IMR-90 (cell line): ENCODE results near the gene NOL9. TPM values are rescaled to one million over a fixed set of nuclear protein-coding genes. Genes with fewer than 3 reads are reported as not detected.
A peak's percentile ranks its signal among the peaks of the same experiment; 100 is the strongest.

ENCODE experiments used
- ATAC-seq: fragments of 200-7000 bp; cut with Tn5 transposase; 2 replicates; pipeline ENCODE4 v1.9.1; 2020; ENCODE audit warnings: low read depth, mild to moderate bottlenecking, moderate library complexity
- BruUV-seq: library from RNA; stranded (reverse); fragments of 400-500 nt; replicated peaks from 2 replicates; lab custom pipeline; 2021; lab: Mats Ljungman, UMichigan
- CTCF ChIA-PET: fragments of 300-600 bp; formaldehyde crosslinking; extraction: SDS; loops from one replicate; lab custom pipeline; 2021; ENCODE audit warnings: antibody characterized with exemption; lab: Yijun Ruan, JAX
- POLR2A ChIA-PET: fragments of 300-600 bp; sonication (Branson Sonifier 250); formaldehyde crosslinking; loops from one replicate; lab custom pipeline; 2022; ENCODE audit warnings: antibody characterized with exemption; ENCODE audit not compliant: unreplicated experiment; lab: Charles Lee
- DNase-seq: peaks from one replicate; pipeline ENCODE4 v3.0.0; 2013
- H2AFZ ChIP-seq: replicated peaks from 2 replicates; pipeline ENCODE3; 2013; ENCODE audit warnings: low read length, mild to moderate bottlenecking; ENCODE audit not compliant: poor library complexity
- H2AK5ac ChIP-seq: 2 replicates; pipeline ENCODE4 v1.6.1; 2013; ENCODE audit warnings: low read depth, low read length, inconsistent platforms
- H2AK9ac ChIP-seq: replicated peaks from 2 replicates; pipeline ENCODE3; 2013; ENCODE audit warnings: mild to moderate bottlenecking, low read depth, low read length, moderate library complexity; ENCODE audit not compliant: poor library complexity
- H2BK120ac ChIP-seq: 2 replicates; pipeline ENCODE4 v1.6.1; 2013; ENCODE audit warnings: low read depth, low read length, inconsistent platforms
- H2BK15ac ChIP-seq: 3 replicates; pipeline ENCODE4 v1.6.1; 2013; ENCODE audit warnings: low read depth, low read length, inconsistent platforms
- H2BK20ac ChIP-seq: 2 replicates; pipeline ENCODE4 v1.6.1; 2013; ENCODE audit warnings: low read depth, mild to moderate bottlenecking, inconsistent platforms, low read length, moderate library complexity
- H2BK5ac ChIP-seq: 2 replicates; pipeline ENCODE4 v1.6.1; 2013; ENCODE audit warnings: mild to moderate bottlenecking, low read depth, low read length, inconsistent platforms; ENCODE audit not compliant: poor library complexity, severe bottlenecking
- H3K14ac ChIP-seq: replicated peaks from 2 replicates; pipeline ENCODE4 v1.6.1; 2013; ENCODE audit warnings: low read depth, low read length, inconsistent platforms
- H3K18ac ChIP-seq: 2 replicates; pipeline ENCODE4 v1.6.1; 2013; ENCODE audit warnings: low read depth, low read length, control low read depth
- H3K23ac ChIP-seq: 2 replicates; pipeline ENCODE4 v1.6.1; 2013; ENCODE audit warnings: low read depth, low read length, inconsistent platforms
- H3K27ac ChIP-seq: 2 replicates; pipeline ENCODE4 v1.5.1; 2013; ENCODE audit warnings: mild to moderate bottlenecking, control low read depth, low read length; ENCODE audit not compliant: insufficient read depth
- H3K27me3 ChIP-seq: 2 replicates; pipeline ENCODE4 v1.6.1; 2013; ENCODE audit warnings: low read length; ENCODE audit not compliant: control insufficient read depth, insufficient read depth
- H3K36me3 ChIP-seq: 2 replicates; pipeline ENCODE4 v1.6.1; 2013; ENCODE audit warnings: low read length, mixed read lengths; ENCODE audit not compliant: control insufficient read depth, insufficient read depth
- H3K4ac ChIP-seq: 2 replicates; pipeline ENCODE4 v1.6.1; 2013; ENCODE audit warnings: low read depth, low read length, inconsistent platforms
- H3K4me1 ChIP-seq: 2 replicates; pipeline ENCODE4 v1.6.1; 2013; ENCODE audit warnings: low read length, mixed read lengths; ENCODE audit not compliant: control insufficient read depth, insufficient read depth
- H3K4me2 ChIP-seq: 2 replicates; pipeline ENCODE4 v1.6.1; 2013; ENCODE audit warnings: low read depth, mild to moderate bottlenecking, control low read depth, low read length, moderate library complexity
- H3K4me3 ChIP-seq: 2 replicates; pipeline ENCODE4 v1.5.1; 2013; ENCODE audit warnings: low read depth, mild to moderate bottlenecking, control low read depth, low read length, moderate library complexity; ENCODE audit not compliant: insufficient read depth
- H3K56ac ChIP-seq: 2 replicates; pipeline ENCODE4 v1.6.1; 2013; ENCODE audit warnings: low read length, inconsistent platforms; ENCODE audit not compliant: insufficient read depth; ENCODE audit errors: extremely low read depth
- H3K79me1 ChIP-seq, 2 experiments: 2 replicates each; pipeline ENCODE4 v1.6.1; 2013; ENCODE audit warnings: low read length in 2 of 2, inconsistent platforms in 1 of 2, low read depth in 1 of 2
- H3K9ac ChIP-seq: 2 replicates; pipeline ENCODE4 v1.6.1; 2013; ENCODE audit warnings: low read depth, low read length, control low read depth
- H3K9me1 ChIP-seq: 2 replicates; pipeline ENCODE4 v1.6.1; 2013; ENCODE audit warnings: low read length, inconsistent platforms; ENCODE audit not compliant: insufficient read depth
- H3K9me3 ChIP-seq: 2 replicates; pipeline ENCODE4 v1.6.1; 2013; ENCODE audit warnings: low read length; ENCODE audit not compliant: control insufficient read depth, insufficient read depth
- H4K20me1 ChIP-seq: 2 replicates; pipeline ENCODE4 v1.6.1; 2013; ENCODE audit warnings: low read length, inconsistent platforms; ENCODE audit not compliant: insufficient read depth
- H4K5ac ChIP-seq: 2 replicates; pipeline ENCODE4 v1.6.1; 2013; ENCODE audit warnings: mild to moderate bottlenecking, low read depth, low read length, control low read depth
- H4K8ac ChIP-seq, 2 experiments: 2 replicates each; pipeline ENCODE4 v1.6.1; 2013; ENCODE audit warnings: low read depth in 2 of 2, low read length in 2 of 2, control low read depth in 1 of 2, inconsistent platforms in 1 of 2
- H4K91ac ChIP-seq: 2 replicates; pipeline ENCODE4 v1.6.1; 2013; ENCODE audit warnings: low read depth, low read length, inconsistent platforms; ENCODE audit not compliant: insufficient read depth
- CTCF ChIP-seq: conservative IDR thresholded peaks from 2 replicates; pipeline ENCODE4 v1.5.1; 2012; ENCODE audit warnings: mild to moderate bottlenecking, low read depth, low read length, improper control_type of control experiment
- MAFK ChIP-seq: IDR thresholded peaks from 2 replicates; pipeline ENCODE4 v1.6.1; 2012; ENCODE audit warnings: low read depth, low read length, improper control_type of control experiment
- MAZ ChIP-seq: IDR thresholded peaks from 2 replicates; pipeline ENCODE4 v1.6.1; 2012; ENCODE audit warnings: low read depth, mild to moderate bottlenecking, low read length, improper control_type of control experiment, moderate library complexity, borderline replicate concordance
- RAD21 ChIP-seq: IDR thresholded peaks from 2 replicates; pipeline ENCODE4 v1.6.1; 2012; ENCODE audit warnings: low read length, improper control_type of control experiment
- SMC3 ChIP-seq: fragments of 150-350 bp; IDR thresholded peaks from 2 replicates; pipeline ENCODE4 v1.6.1; 2016; ENCODE audit warnings: low read depth, mild to moderate bottlenecking, antibody characterized with exemption, low read length, moderate library complexity
- WGBS, 2 experiments: methylation state at CpG; one replicate each; pipeline versions ENCODE4 v1.1.5 to v1.1.7; 2013; ENCODE audit warnings: missing lambda C conversion rate in 2 of 2; ENCODE audit not compliant: insufficient read length in 1 of 2; ENCODE audit errors: extremely low coverage in 2 of 2; 5-methylcytosine and 5-hydroxymethylcytosine counted together
- dilution Hi-C: fragments of 300-500 bp; cut with HindIII; formaldehyde crosslinking; loops from one replicate; pipeline ENCODE4 v1.14.3; 2018; ENCODE audit warnings: low sequenced_read_pairs; ENCODE audit not compliant: unreplicated experiment
- in situ Hi-C: fragments of 300-500 bp; cut with MboI; formaldehyde crosslinking; loops from 3 replicates; pipeline ENCODE4 v1.14.3; 2019; ENCODE audit warnings: low sequenced_read_pairs, inconsistent platforms, mixed read lengths
- intact Hi-C: fragments of 100-400 bp; cut with micrococcal nuclease; formaldehyde crosslinking; loops from 2 replicates; pipeline ENCODE4 v1.10.0; 2022
- polyA plus RNA-seq, 3 experiments: library from polyadenylated mRNA; depleted of rRNA; stranded (reverse); fragments of >200 nt; gene quantifications; 2 replicates each; pipeline ENCODE4 v1.2.3, GENCODE V29; 2012; ENCODE audit warnings: low replicate concordance in 1 of 3
- total RNA-seq: library from RNA; depleted of rRNA; stranded (reverse); fragments of >200 nt; gene quantifications from 2 replicates; pipeline ENCODE4 v1.2.3, GENCODE V29; 2012

NOL9 gene
- total and polyA plus RNA-seq, 2 of the 4 experiments (the other 2 are of a cell fraction) = 13.0 to 19.2 TPM

- peak overlapping the region; percentile 66 for H3K4me3 ChIP-seq
- H3K18ac ChIP-seq = no peak overlapping the region
- ATAC-seq (peak; percentile 77), DNase-seq (peak; percentile 69)
- peak overlapping the region; percentile 16 for H2BK5ac ChIP-seq
- peaks cover 0 to 16% of the 10 kb centered on the region in 2 experiments; a peak in 1 of 4 replicates for H3K79me1 ChIP-seq
- no peak overlapping the region for H2BK15ac ChIP-seq
- CTCF ChIA-PET = interaction anchor here (1.4 kb wide), 1 partner anchor 10 kb away, joined by 3 read pairs; no protein-coding TSS in a partner anchor
- WGBS, 2 experiments = 2% methylated on average over 7 of the region's 21 CpGs; no CpG with 5 or more reads in 1 of the 2 experiments
- H3K27ac ChIP-seq = peak overlapping the region; percentile 42
- H3K4me2 ChIP-seq = peak overlapping the region; percentile 91
- H3K4ac ChIP-seq = peak overlapping the region; percentile 84
- H4K91ac ChIP-seq = peak overlapping the region; percentile 35; the same call in 1 of the 2 replicates
- H2AK5ac ChIP-seq = peak overlapping the region; percentile 93
- peaks cover 12% of the 10 kb centered on the region for H3K4me1 ChIP-seq
- no peak overlapping the region for H4K5ac ChIP-seq
- H3K9me3 ChIP-seq = no peaks in the 10 kb centered on the region
- in situ Hi-C loops = loop anchor here (10.0 kb wide), 1 partner anchor 155 kb away; no protein-coding TSS in a partner anchor
- H3K23ac ChIP-seq = no peak overlapping the region; the same call in 1 of the 2 replicates
- POLR2A ChIA-PET = interaction anchor here (0.5 kb wide), 1 partner anchor 24 kb away, joined by 5 read pairs; no protein-coding TSS in a partner anchor
- H2BK20ac ChIP-seq = no peak overlapping the region
- BruUV-seq = no TSS peak
- no peaks in the 10 kb centered on the region for H3K27me3 ChIP-seq
- dilution Hi-C loops = no loop called here
- H2AFZ ChIP-seq = peak overlapping the region; percentile 95
- H2BK120ac ChIP-seq = no peak overlapping the region; the same call in 1 of the 2 replicates
- peak overlapping the region; percentile 81; the same call in 1 of the 2 replicates for H3K14ac ChIP-seq
- peak overlapping the region; percentile 69 for H3K9ac ChIP-seq
- H4K20me1 ChIP-seq = peaks cover 6% of the 10 kb centered on the region; the same call in 1 of the 2 replicates
- H3K9me1 ChIP-seq = 0 out of 2 replicates have a peak, but pooled peaks cover 2% of the 10 kb centered on the region
- no peak overlapping the region for H3K56ac ChIP-seq
- H3K36me3 ChIP-seq = no peaks in the 10 kb centered on the region
- peak; percentile 65 for TF ChIP-seq RAD21
- TF ChIP-seq MAZ = 0 out of 2 replicates have a peak, but pooled peaks have one; percentile 59
- TF ChIP-seq SMC3 = peak; percentile 40; the same call in 1 of the 2 replicates
- TF ChIP-seq MAFK = no peak
- peak; percentile 86 for TF ChIP-seq CTCF
- peak overlapping the region; percentile 46 to 83; a peak in 3 of 4 replicates for H4K8ac ChIP-seq
- peak overlapping the region; percentile 99 for H2AK9ac ChIP-seq
- intact Hi-C loops = loop anchor here (5.0 kb wide), 2 partner anchors 242 to 728 kb away; no protein-coding TSS in a partner anchor
Measured at GRCh38 chr1:6489799-6490180, 64.5 kb downstream of the NOL9 start.
